GM21737 (cell line): ENCODE measurements around the gene WFDC12.

Experiments
- ATAC-seq: cut with Tn5 transposase; IDR thresholded peaks from one replicate; pipeline ENCODE4 v1.9.1; 2021; ENCODE audit warnings: mild to moderate bottlenecking, moderate library complexity; ENCODE audit not compliant: unreplicated experiment

WFDC12 gene

DNA sequence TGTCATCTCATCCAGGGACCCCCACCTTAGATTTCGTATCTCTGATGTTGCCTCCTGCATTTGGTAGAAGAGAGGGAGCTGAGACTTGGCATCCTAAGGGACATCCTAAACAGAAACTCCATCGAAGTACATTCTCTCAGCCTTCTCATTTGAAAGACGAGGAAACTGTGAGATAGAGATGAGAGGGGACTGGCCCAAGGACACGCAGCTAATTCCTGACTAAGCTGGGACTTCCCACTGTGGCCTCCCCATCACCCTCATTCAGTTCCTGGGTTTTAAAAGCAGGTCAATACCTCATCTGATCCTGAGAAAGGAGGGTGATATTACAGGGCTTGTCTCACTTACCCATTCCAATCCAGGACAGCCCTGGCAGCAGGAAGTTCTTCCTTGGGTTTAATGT lies 8.4 kb downstream of the WFDC12 start:
- ATAC-seq: no peak

DNA sequence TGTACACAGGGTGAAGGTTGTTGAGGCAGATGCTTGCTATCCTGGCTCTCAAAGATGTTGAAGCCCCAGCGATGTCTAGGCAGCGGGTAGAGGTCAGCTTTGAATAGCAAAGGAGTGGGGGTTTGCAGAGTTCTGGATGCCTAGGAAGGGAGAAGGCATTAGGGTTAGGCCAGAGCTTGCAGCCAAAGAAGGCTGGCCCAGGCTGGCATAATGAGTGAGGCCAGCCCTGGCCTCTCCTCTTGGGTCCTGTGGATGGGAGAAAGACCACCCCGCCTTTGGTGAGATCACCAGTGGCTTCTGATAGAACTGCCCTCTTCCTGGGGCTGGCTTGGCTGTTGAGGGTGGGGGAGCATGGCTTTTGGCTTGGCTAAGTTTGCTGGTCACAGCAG lies 8.9 kb downstream of the WFDC12 start:
- no peak for ATAC-seq

DNA sequence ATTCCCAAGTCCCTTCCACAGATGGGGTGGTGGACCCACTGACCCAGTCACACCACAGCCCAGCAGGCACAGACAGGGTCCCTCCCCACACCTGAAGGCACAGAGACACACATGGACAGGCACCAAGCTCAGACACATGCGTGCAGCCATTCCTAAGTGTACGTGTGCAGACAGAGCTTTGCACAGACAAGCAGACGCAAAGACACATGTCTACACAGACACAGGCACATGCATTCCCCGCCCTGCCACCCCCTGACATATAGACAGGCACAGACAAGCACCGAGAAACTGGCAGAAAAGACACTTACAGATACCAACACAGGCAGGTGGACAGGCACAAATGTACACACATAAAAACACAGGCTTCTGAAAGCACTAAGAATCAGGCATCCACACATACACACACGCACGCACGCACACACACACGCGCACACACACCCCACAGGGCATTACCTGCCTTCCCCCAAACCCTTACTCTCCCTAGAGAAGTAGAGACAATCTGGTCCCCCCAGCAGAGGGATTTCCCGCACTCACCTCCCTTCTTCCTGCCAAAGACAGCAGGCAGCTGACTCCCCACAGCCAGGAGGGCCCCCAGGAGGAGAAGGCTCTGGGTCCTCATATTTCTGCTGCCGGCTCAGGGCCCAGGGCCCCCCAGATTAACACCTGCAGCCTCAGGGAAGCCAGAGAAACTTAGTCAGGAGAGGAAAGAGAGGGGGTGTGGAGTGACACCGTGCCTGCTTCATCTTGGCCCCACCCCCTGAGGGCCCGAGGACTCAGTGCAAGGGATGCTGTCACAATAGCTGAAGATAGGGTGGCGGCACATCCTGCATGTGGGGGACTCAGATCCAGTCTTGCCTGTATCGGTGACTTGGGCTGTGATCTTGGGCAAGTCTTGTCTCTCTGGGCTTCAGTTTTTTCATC lies 9.5 kb downstream of the WFDC12 start, which contains the start of gene WFDC5:
TSS of gene WFDC5 (minus strand) at position 710 of the 921 bp plus-strand sequence. CDS start at position 619, 91 bp downstream.
- no peak for ATAC-seq

DNA sequence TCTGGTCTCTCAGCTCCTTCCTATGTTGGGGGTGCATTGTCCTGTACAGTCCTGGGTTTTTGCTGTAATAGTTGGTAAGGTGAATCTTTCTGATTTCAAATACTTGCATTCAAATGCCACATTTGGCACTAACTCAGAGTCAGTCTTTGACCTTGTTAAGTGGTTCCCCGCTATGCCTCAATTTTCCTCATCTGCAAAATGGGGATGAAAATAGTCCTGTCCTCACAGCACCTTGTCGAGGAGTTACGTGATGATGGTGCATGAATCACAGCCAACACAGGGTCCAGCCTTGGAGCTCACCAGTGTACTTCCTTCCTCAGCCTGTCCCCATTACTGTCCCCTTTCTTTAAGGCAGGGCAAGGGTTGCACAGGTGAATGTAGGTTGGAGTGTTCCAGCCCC lies 10.4 kb downstream of the WFDC12 start:
- ATAC-seq: no peak

DNA sequence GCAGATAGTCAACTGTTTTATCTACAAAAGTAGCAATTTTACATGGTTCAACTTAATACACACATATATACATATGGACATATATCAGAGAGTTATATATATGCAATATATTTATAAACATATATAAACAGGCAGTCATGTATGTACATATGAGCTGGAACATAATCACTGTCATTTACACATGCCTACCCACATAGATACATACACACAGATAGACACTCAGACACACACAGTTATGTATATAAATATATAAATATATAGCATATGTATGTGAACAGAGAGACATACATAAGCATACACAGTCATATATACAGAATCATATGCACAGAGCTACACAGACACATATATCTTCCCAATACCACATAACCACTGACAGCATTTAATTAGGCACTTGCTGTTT lies 11.5 kb downstream of the WFDC12 start:
- no peak for ATAC-seq

DNA sequence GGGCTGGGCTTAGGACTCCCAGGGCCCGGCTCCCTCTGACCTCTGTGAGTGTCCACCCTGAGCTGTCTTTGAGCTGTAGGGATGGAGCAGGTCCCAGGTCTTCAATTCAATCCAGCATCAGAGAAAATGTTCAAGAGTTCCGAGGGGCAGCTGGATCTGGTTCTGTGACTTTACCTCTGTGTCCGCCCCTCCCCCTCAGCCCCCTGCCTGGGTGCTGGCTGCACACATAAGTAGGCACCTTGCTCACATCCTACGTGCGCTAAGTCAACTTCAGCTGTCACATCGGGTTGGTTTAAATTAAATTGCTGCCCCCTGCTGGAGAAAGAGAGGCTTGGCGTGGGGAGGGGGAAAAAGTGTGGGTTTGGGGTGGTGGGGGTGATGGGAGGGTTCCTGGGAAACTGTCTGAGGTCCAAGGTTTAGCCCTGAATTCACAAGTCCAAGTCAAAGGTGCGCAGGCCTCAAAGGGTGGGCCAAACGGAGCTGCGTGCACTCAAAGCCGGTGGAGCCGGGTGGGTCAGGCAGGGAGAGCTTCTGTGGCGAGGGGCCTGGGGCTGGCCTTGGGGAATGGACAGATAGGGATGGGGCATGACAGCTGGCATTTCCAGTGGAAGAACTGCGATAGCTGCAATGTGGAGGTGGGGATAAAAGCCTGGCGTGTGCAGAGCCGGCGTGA lies 12.3 kb downstream of the WFDC12 start:
- no peak for ATAC-seq

DNA sequence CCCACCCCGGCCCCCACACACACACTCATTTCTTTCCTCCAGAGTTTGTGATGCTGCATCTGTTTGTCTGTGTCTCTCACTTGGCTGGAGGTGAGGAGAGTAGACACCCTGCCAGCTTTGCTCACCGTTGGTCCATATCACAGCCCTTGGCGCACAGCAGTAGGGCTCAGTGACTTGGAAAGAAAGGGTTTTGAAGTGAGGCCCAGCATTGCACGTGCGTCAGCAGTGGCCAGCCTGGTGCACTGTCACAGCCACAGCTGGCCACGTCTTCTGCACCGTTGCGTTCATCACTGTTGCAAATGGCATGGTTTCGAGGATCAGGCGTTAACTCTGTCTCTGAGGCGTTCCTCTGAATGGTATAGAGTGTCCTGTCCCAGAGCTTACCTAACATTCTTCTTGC lies 13.0 kb downstream of the WFDC12 start:
- no peak for ATAC-seq

DNA sequence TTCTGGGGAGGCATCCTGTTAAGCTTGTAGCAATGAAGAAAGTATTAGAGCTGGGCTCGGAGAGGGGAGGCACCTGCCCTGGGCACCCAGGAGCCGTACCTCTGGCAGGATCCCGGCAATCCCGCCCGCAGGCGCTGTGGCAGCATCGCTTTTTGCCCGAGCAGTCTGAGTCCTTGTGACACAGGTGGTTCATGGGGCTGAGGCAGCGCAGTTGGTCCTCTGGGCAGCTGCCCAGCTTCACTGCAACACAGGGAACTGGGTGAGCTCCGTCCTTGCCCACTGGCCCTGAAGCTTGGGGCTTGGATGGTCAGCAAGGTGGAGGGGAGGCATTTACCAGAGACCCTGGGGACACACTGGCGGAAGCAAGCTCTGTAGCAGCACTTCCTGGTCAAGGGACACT lies 14.0 kb downstream of the WFDC12 start:
- ATAC-seq: no peak

DNA sequence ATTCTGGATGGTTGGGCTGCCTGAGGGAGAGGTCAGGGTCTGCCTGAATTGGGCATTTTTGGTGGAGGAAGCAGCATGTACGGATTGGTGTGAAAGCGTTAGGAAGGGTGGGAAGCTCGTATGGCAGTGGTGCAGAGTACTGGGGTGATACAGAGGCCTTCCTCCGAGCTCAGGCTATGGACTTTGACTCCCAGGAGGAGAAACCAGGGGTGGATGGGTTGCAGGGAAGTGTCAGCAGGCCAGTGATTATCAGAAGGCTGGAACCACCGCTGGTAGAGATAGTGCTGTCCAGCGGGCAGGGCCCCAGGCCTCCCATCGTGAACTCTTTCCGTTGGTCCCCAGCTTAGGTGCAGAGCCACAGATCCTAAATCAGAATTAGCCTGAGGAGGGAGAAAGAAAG lies 14.6 kb downstream of the WFDC12 start:
- no peak for ATAC-seq

DNA sequence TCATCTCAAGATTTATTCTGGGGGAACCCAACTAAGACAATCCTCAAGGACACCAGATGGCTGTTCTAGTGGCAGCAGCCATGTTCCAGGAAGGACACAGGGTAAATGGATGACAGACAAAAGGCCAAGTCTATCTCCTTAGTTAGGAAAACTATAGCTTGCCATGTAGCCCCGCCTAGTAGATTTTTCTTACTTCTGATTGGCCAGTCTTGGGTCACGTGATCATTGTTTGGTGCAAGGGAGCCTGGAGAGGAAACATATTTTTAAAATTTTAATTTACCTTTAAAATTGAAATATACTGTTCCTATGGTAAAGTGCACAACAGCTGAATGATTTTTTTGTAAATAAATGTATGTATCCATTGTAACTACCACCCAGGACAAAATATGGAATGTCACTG lies 18.9 kb downstream of the WFDC12 start:
- ATAC-seq: no peak

DNA sequence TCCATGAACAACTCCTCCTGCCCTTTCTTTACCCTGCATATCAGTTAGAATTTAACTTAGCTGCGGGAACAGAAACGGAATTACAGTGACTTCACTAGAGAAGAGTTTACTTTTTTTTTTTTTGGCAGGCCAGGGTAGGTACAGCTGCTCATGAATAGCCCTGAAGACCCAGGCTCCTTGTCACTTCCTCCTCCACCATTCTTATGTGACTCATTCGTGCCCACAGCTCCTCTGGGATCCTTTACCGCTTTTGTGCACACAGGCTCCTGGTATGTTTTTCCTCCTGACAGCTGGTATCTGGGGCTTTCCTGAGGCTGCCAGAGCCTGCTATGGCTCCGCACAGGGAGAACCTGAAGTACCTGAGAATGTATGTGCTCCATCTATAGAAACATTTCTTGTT lies 19.5 kb downstream of the WFDC12 start:
- ATAC-seq: no peak

DNA sequence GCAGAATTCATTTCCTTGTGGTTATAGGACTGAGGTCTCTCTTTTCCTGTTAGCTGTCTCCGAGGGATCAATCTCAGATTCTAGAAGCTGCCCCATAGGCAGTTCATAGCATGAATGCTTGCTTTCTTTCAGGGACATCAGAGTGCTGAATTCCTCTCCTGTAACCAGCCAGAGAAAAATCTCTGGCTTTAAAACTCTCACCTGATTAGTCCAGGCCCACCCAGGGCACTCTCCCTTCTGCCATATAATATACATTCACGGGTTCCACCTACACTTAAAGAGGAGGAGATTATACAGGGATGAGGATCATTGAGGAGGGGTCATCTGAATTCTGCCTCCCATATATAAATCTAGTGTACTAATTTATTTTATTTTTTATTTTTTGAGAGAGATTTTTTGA lies 21.2 kb downstream of the WFDC12 start:
- ATAC-seq: no peak

DNA sequence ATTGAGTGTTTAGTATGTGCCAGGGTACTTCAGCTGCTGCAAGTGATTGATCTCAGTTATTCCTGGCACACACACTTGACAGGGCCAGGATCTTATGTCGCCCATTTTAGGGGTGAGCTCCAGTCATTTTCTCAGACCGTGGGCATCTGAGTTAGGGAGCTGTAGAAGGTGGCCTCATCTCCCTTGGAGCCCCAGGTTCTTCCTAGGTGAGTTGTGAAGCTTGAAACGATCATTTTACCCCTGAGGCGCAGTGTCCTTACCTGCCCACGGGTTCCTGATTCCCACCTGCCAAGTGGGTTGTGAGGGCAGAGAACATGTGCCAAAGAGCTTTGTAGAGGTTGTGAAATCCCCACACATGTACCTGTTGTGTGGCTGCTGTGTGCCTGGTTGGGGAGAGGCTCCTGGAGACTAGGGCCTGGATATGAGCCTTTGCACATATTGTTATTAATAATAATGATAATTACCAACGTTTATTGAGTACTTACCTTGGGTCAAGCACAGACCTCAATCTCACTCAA lies 22.9 kb downstream of the WFDC12 start:
- no peak for ATAC-seq

DNA sequence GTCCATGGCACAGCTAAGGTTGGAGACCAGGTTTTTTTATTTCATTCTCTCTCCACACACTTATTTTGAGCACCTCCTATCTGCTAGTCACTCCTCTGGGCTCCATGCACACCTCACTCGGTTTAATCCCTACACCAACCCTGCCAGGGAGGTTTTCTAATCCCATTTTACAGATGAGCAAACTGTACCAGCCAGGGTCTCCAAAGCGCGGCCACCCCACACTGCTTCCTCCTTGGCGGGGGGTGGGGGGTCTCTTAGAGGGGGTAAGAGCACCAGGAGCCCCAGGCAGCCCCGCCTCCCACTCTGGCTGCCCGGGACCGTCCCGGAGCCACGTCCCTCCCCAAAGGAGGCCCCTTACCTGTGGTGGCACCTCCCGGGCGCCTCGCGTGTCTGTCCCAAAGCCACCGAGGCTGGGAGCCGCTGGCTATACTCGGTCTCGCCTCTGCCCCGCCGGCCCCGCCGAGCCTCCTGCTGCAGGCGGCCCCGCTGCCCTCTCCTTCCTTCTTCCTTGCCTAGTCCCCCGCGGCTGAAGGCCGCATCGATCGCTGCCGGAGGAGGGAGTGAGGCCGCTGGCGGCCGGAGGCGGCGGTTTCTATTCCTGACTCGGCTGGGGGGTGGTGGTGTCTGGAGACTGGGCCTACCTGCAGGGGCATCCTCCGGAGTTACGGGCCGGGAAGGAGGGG lies 23.6 kb downstream of the WFDC12 start, which contains the start of gene KCNS1:
TSS of gene KCNS1 (minus strand) at position 565 of the 683 bp plus-strand sequence. CDS start 1,891 bp downstream, outside the sequence.
- no peak for ATAC-seq

DNA sequence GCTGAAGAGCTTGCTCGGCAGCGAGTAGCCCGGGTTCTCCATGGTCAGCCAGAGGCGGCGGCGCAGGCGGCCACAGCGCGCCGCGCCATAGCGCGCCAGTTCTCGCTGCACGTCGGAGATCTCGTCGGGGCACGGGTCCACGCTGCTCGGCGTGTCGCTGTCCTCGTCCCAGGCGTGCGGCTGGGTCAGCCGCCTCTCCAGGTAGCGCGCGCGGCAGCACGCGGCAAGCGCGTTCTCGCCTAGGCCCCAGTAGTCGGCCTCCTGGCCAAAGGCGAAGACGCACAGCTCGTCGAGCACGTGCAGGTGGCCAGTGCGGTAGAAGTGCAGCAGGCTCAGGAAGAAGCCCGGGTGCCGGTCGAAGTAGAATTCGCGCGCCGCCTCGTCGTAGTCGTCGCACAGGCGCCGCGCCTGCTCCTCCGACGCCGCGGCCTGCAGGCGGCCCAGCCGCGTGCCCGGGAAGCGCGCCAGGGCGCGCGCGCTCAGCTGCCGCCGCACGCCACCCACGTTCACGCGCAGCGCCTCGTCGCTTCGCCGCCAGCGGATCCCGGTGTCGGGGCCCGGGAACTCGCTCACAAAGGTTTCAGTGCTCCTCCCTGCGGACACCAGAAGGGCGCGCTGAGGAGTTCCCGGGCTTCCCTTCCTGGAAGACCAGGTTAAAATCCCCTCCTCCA lies 26.0 kb downstream of the WFDC12 start:
- ATAC-seq: no peak

DNA sequence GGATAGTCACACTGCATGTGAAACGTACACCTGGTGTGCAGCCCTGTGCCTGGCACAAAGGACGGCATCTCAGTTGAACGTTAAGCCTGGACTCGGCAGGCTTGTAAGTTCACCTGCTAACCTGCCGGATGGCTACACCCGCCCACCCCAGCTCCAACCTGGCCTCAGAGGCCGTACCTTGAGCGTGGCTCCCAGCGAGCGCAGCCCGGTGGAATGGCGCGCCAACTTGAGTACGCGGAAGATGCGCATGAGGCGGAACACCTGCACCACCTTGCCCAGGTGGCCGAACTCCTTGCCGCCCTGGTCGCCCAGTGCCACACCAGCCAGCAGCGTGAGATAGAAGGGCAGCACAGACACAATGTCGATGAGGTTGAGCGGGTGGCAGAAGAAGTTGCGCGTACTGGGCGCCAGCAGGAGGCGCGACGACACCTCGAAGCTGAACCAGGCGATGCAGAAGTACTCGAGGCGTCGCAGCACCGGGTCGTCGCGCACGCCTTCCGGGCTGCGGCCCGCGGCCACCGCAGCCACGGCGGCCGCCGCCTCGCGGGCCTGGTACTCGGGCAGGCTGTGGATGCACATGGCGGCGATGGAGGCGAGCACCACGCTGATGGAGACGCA lies 26.7 kb downstream of the WFDC12 start:
- ATAC-seq: no peak

DNA sequence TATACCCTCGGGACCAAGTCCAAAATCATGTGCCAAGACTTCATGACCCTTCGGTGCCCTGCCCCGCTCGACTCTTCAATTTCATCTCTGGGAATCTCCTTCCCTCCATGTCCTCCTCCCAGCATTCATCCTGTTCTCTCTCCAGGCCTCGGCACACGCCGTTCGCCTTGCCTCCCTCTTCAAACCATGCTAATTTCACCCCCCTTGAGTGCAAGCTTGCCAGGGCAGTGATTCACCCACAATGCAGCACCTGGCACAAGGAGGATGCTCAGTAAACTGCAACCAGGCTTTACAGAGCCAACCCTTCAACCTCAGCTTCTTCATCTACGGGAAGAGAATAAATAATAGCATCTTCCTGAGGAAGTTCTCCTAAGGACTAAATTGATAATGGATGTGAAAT lies 27.5 kb downstream of the WFDC12 start:
- ATAC-seq: no peak

DNA sequence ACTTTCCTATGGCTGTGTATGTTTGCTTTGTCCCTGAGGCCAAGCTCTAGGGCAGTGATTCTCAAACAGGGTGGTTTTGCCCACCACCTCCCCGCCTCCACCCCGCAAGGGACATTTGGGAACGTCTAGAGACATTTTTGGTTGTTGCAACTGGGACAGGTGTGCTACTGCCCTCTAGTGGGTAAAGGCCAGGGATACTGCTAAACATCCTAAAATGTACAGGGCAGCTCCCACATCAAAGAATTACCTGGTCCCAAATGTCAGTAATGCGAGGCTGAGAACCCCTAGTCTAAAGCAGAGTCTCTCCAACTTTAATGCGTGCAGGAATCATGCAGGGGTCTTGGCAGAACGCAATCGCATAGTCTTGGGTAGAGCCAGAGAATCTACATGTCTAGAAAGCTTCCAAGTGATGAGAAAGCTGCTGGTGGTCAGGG lies 28.4 kb downstream of the WFDC12 start:
- no peak for ATAC-seq

DNA sequence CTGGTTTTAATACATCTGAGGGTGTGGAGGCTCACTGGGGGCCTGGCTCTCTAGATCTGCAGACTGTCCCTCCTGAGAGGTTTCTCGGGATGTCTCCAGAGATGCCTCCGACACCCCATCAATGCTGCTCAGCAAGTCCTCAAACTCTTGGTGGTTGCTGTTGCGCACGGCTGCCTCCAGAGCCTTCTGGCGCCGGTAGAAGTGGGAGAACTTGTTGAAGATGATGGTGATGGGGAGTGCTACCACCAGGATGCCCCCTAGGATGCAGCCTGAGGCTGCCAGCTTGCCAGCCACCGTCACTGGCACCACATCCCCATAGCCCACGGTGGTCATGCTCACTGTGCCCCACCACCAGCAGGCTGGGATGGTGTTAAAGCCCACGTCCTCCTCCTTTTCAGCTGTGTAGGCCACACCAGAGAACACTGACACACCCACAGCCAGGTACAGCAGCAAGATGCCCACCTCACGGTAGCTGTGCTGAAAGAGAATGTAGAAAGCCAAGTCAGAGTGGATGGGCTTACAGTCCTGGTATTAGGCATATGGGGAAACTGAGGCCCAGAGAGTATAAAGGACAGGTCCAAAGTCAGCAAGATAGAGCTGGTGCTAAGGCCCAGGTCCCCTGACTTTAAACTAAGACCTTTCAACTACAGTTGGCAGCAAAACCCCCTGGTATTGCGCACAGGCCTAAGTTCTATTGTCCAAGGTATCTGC lies 29.2 kb downstream of the WFDC12 start:
- ATAC-seq: no peak

DNA sequence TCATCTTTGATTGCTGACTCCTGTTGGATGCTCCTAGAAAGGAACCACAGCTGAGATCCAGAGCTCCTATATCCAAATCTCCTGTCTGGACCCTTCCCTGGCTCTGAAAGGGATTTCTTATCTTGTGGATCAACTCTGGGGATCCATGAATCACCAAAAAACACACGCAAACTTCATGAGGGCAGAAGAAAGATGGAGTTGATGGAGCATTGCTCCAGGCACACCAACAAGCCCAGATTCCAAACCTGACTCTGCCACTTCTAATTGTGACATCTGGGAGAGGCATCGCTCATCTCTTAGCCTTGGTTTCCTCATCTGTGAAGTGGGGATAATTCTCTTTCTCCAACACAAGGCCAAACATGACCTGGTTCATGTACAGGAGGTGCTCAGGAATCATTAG lies 30.1 kb downstream of the WFDC12 start:
- ATAC-seq: no peak
